H1 (cell line): ENCODE results near the gene CAV1. TPM values are rescaled to one million over a fixed set of nuclear protein-coding genes. Genes with fewer than 3 reads are reported as not detected.

Source experiments
- MAFK ChIP-seq: IDR thresholded peaks from 2 replicates; pipeline ENCODE4 v1.6.1; 2012; ENCODE audit warnings: low read depth, mild to moderate bottlenecking, improper control_type of control experiment, low read length
- PHF8 ChIP-seq: fragments of 200-600 bp; sonication (generic); conservative IDR thresholded peaks from 2 replicates; pipeline ENCODE4 v1.7.1; 2012; ENCODE audit warnings: low read depth, mild to moderate bottlenecking, inconsistent platforms, low read length, moderate library complexity
- TAF7 ChIP-seq: optimal IDR thresholded peaks from 2 replicates; pipeline ENCODE3; 2011; ENCODE audit warnings: low read depth, mild to moderate bottlenecking, inconsistent platforms, low read length, moderate library complexity, borderline replicate concordance
- polyA plus RNA-seq, 7 experiments: library from polyadenylated mRNA; depleted of rRNA in 3 of 7; stranded (reverse) in 5 of 7; unstranded in 2 of 7; fragments of >200 nt in 5 of 7; fragments of 200-250 nt in 2 of 7; gene quantifications; 1 replicate in 5 of 7; 2 replicates in 1 of 7; 4 replicates in 1 of 7; pipeline versions ENCODE4 v1.2.1 to v1.2.3, GENCODE V29; 2011 to 2013; ENCODE audit warnings: missing spikeins in 2 of 7, mixed read lengths in 2 of 7
- total RNA-seq: library from RNA; stranded (reverse); fragmentation: NEBNext Ultra II Directional; extraction: Animal tissue kit (Norgen Biotek cat#: 25700); gene quantifications from 2 replicates; pipeline ENCODE4 v1.2.1, GENCODE V29; 2021

The CAV1 gene
- total and polyA plus RNA-seq, 2 of the 8 experiments (the other 6 are each of a cell fraction or from before 2014, with no cell fraction given) = 16.3 to 21.8 TPM

DNA sequence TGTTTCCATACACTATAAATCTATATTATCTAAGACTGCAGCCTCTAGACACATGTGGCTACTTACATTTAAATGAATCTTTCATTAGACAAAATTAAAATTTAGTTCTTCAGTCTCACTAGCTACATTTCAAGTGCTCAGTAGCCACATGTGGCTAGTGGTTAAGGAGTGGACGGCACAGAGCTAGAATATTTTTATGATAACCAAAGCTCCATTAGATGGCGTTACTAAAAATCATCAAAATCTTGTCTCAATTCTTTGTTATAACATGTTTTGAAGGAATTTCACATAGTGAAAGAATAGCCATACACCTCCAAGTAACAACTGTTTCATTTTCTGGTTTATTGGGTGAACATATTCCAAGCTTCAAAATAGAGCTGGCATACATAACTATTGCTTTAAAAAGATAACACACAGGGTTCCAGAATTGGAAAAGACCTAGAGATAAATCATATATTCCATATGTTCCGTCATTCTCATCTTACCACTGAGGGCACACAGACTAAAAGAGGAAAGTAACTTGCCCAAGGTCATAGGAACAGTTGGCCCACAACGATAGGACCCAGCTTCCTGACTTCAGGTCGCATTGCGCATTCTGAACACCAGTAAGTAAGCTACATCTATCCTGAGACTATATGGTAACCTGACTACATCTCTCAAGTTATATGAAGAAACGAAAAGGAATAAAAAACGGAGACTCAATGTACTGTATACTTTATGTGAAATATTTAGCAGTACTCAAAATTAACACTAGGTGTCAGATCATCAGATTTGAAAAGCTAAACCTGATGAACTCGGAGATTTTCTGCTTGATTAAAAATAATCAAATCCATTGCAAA is 66.6 kb downstream of the CAV1 start (continued):
- TF ChIP-seq TAF7 (no peak), PHF8 (no peak), MAFK (no peak)
